ENCODE data around the gene BORCS8.

DNA sequence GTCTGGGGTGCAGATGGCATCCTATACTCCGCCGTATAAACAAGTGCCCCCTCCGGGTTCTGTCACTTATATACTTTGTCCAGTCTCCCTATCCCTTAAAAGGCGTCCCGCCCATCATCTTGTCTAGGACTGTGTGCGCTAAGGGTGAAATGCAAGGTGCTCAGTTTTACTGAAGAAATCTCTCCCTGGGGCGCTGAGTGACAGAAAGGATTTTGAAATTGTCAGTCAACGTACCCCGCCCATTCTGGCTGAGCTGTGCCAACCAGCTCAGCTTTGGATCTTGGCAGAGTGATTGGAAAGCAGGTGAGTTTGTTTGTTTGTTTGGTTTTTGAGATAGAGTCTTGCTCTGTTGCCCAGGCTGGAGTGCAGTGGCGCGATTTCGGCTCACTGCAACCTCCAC lies 49.6 kb downstream of the BORCS8 start:
- TF ChIP-seq, protein P1, sequence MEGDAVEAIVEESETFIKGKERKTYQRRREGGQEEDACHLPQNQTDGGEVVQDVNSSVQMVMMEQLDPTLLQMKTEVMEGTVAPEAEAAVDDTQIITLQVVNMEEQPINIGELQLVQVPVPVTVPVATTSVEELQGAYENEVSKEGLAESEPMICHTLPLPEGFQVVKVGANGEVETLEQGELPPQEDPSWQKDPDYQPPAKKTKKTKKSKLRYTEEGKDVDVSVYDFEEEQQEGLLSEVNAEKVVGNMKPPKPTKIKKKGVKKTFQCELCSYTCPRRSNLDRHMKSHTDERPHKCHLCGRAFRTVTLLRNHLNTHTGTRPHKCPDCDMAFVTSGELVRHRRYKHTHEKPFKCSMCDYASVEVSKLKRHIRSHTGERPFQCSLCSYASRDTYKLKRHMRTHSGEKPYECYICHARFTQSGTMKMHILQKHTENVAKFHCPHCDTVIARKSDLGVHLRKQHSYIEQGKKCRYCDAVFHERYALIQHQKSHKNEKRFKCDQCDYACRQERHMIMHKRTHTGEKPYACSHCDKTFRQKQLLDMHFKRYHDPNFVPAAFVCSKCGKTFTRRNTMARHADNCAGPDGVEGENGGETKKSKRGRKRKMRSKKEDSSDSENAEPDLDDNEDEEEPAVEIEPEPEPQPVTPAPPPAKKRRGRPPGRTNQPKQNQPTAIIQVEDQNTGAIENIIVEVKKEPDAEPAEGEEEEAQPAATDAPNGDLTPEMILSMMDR (IDR thresholded peaks at IDR 0.05; ENCODE audit: poor library complexity, severe bottlenecking) = no peak
- TF ChIP-seq REST (IDR thresholded peaks at IDR 0.05; ENCODE audit: borderline replicate concordance) = no peak
- no peak for TF ChIP-seq SMC3 (conservative IDR thresholded peaks at IDR 0.05; ENCODE audit: poor library complexity)
- no peak for TF ChIP-seq POLR2AphosphoS5 (IDR thresholded peaks at IDR 0.05)

Measured in neural cell (in vitro differentiated cells).